Naive B cell (primary cell): ENCODE results near the gene SLC38A11. TPM values are rescaled to one million over a fixed set of nuclear protein-coding genes. Genes with fewer than 3 reads are reported as not detected.

Experiments
- ATAC-seq, 2 donors: fragments of 150-1000 bp; cut with Tn5 transposase; 2 replicates each; pipeline ENCODE4 v1.10.0; 2021; ENCODE audit warnings: low read depth in 2 of 2, mild to moderate bottlenecking in 2 of 2, moderate library complexity in 2 of 2
- DNase-seq: peaks from one replicate; pipeline ENCODE4 v3.0.0; 2022
- H3K27ac Mint-ChIP-seq, 6 donors: one replicate each; pipeline ENCODE4 v1.8.0; 2020 to 2022; ENCODE audit warnings: mild to moderate bottlenecking in 6 of 6, mixed read lengths in 6 of 6, moderate library complexity in 5 of 6, inconsistent platforms in 2 of 6
- H3K27me3 Mint-ChIP-seq, 3 donors: one replicate each; pipeline ENCODE4 v1.8.0; 2021 to 2022; ENCODE audit warnings: mixed read lengths in 3 of 3, mild to moderate bottlenecking in 1 of 3
- H3K36me3 Mint-ChIP-seq, 2 donors: one replicate each; pipeline ENCODE4 v1.8.0; 2020 to 2022; ENCODE audit warnings: mixed read lengths in 2 of 2, inconsistent platforms in 1 of 2, mild to moderate bottlenecking in 1 of 2
- H3K4me1 Mint-ChIP-seq, 3 donors: one replicate each; pipeline ENCODE4 v1.8.0; 2020 to 2022; ENCODE audit warnings: mixed read lengths in 3 of 3, inconsistent platforms in 1 of 3, mild to moderate bottlenecking in 1 of 3, moderate library complexity in 1 of 3
- H3K4me3 Mint-ChIP-seq, 8 donors: one replicate each; pipeline ENCODE4 v1.8.0; 2020 to 2022; ENCODE audit warnings: mild to moderate bottlenecking in 8 of 8, mixed read lengths in 8 of 8, moderate library complexity in 8 of 8, inconsistent platforms in 2 of 8
- H3K9me3 Mint-ChIP-seq, 7 donors: one replicate each; pipeline ENCODE4 v1.8.0; 2020 to 2022; ENCODE audit warnings: mixed read lengths in 7 of 7, mild to moderate bottlenecking in 5 of 7, inconsistent platforms in 2 of 7, moderate library complexity in 1 of 7
- polyA plus RNA-seq, 6 donors: library from polyadenylated mRNA; unstranded; fragments of 300-500 nt; fragmentation: Illumina TruSeq; gene quantifications; one replicate each; pipeline ENCODE4 v1.2.3, GENCODE V29; 2021; ENCODE audit warnings: low read depth in 6 of 6

The SLC38A11 gene
- polyA plus RNA-seq, 6 donors from 2014 or later = 1.1 to 16.3 (median 9.5) TPM

DNA sequence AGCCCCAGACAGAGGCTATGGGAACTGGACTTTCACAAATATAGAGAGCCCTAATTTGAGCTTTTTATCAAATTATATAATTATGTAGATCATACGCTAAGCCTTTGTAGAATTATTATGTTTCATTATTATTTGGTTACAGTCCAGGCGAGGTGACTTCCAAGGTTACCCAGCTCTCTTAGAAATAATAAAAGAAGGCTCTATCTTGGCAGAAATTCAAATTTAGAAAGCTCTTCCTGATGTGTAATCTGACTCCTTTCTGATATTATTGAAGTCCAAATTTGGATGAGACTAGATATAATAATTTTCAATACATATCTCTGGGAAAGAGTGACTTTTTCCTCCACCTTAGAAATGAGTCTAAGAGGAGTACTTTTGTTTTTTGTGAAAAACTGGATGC is 4.8 kb upstream of the SLC38A11 start:
- peak overlapping the region in 1 of 6 donors; percentile 42 for H3K27ac Mint-ChIP-seq
- H3K27me3 Mint-ChIP-seq = no peaks in the 10 kb centered on the region
- ATAC-seq = no peak
- H3K4me3 Mint-ChIP-seq = no peak overlapping the region
- no peak for DNase-seq
- H3K36me3 Mint-ChIP-seq = no peaks in the 10 kb centered on the region
- H3K9me3 Mint-ChIP-seq = peaks cover 0 to 2% (median 0%) of the 10 kb centered on the region in 7 donors
- peaks cover 20 to 31% (median 20%) of the 10 kb centered on the region in 3 donors for H3K4me1 Mint-ChIP-seq

DNA sequence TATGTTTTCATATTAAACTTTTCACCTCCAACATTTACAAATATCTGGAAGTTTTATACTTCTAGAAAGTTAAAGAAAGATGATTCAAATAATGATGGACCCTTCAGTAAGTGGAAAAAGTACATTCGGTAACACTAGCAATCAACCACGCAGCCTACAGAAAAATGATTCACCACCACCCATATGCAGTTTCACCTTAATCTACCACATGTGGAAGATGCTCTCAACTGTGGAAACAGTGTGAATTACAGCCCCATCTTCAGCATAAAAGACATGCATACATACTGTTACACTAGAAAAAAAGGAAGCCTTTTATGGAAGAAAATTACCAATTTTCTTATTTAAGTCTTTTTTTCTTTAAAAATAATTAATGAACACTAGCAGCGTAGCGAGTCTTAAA is 1.1 kb downstream of the SLC38A11 start:
- H3K27ac Mint-ChIP-seq = peak overlapping the region in 2 of 6 donors; percentile 42 to 58
- peak overlapping the region in 7 of 8 donors; percentile 32 to 91 (median 90) for H3K4me3 Mint-ChIP-seq
- peaks cover 11% of the 10 kb centered on the region in 2 donors for H3K36me3 Mint-ChIP-seq
- ATAC-seq (peak; percentile 46 to 58), DNase-seq (no peak)
- no peaks in the 10 kb centered on the region for H3K27me3 Mint-ChIP-seq
- H3K9me3 Mint-ChIP-seq = peaks cover 0 to 8% (median 3%) of the 10 kb centered on the region in 7 donors
- peaks cover 16 to 29% (median 21%) of the 10 kb centered on the region in 3 donors for H3K4me1 Mint-ChIP-seq

DNA sequence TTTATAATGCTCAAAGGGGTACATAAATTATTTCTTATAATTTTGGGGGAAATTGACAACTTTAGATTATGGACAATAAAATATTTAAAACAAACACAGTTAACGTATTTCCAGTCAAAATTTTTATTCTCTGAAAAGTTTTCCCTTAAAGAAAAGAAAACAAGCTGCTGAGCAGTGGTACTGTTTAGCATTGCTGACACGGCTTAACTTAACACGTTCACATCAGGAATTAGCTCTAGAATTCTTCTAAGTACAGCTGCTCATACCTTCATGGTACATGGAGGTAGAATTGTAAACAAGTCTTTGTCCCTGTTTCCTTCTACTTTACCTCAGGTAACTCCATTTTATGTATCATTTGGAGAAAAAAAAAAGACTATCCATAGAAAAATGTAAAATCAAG is 2.0 kb downstream of the SLC38A11 start:
- H3K36me3 Mint-ChIP-seq = peaks cover 11% of the 10 kb centered on the region in 2 donors
- H3K4me1 Mint-ChIP-seq = peaks cover 21 to 35% (median 28%) of the 10 kb centered on the region in 3 donors
- H3K4me3 Mint-ChIP-seq = peak overlapping the region in 6 of 8 donors; percentile 6 to 76 (median 35)
- ATAC-seq (no peak), DNase-seq (no peak)
- peak overlapping the region in 1 of 6 donors; percentile 4 for H3K27ac Mint-ChIP-seq
- H3K9me3 Mint-ChIP-seq = peaks cover 0 to 8% (median 3%) of the 10 kb centered on the region in 7 donors
- H3K27me3 Mint-ChIP-seq = no peaks in the 10 kb centered on the region

DNA sequence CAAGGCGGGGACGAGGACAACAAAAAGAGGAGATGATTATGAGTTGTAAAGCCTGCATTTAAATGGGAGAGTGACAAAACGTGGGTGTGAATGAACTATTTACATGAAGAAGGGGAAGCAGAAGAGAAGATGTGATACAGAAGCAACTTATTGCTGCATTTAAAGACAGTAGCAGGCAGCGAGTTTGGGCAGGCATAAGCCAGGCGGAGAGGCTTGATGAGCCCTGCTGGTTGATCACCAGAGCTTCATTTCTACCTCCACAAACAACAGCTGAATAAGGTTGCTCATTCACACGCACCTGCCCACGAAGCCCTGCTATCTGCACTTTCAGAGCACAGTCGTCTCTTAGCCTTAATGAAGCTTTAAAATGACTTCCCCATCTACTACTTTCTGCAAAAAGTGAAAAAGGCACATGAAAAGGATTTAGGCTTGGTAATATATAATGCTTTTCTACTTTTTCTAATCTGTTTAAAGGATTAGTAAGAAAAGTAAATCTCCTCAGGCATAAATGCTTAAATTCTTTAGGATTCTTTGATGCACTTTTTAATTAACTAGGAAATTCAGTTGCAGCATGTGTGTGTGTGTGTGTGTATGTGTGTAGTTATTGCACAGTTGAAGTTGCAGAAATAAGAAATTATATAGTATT is 3.1 kb downstream of the SLC38A11 start:
- H3K27me3 Mint-ChIP-seq = no peaks in the 10 kb centered on the region
- ATAC-seq (peak; percentile 44), DNase-seq (no peak)
- H3K27ac Mint-ChIP-seq = peak overlapping the region in 5 of 6 donors; percentile 0 to 97 (median 23)
- peaks cover 11% of the 10 kb centered on the region in 2 donors for H3K36me3 Mint-ChIP-seq
- H3K4me3 Mint-ChIP-seq = peak overlapping the region; percentile 17 to 87 (median 58)
- H3K9me3 Mint-ChIP-seq = peaks cover 0 to 8% (median 3%) of the 10 kb centered on the region in 7 donors
- peaks cover 27 to 43% (median 34%) of the 10 kb centered on the region in 3 donors for H3K4me1 Mint-ChIP-seq

DNA sequence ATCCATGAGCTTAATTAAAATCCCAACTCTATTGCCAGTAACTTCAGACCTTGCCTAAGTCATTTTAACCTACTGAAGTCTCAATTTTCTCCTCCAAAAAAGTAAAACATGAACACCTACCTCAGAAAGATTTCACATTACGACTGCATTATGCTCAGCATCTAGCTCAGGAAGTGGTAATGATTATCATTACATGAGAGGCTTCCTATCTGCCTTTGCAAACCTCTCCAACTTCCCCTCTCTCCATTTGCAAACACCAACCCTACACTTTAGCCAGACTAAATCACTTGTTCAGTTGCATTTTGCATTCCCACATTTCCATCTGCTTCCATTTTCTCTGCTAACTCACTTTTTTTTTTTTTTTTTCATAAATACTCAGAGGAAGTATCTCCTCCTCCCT is 6.8 kb downstream of the SLC38A11 start:
- ATAC-seq (peak; percentile 50 to 51), DNase-seq (no peak)
- H3K27ac Mint-ChIP-seq = peak overlapping the region in 5 of 6 donors; percentile 6 to 54 (median 40)
- H3K9me3 Mint-ChIP-seq = peaks cover 0 to 9% (median 4%) of the 10 kb centered on the region in 7 donors
- H3K4me3 Mint-ChIP-seq = peak overlapping the region in 4 of 8 donors; percentile 28 to 75 (median 58)
- H3K4me1 Mint-ChIP-seq = peaks cover 24 to 33% (median 28%) of the 10 kb centered on the region in 3 donors
- H3K27me3 Mint-ChIP-seq = no peaks in the 10 kb centered on the region
- H3K36me3 Mint-ChIP-seq = peaks cover 11% of the 10 kb centered on the region in 2 donors

DNA sequence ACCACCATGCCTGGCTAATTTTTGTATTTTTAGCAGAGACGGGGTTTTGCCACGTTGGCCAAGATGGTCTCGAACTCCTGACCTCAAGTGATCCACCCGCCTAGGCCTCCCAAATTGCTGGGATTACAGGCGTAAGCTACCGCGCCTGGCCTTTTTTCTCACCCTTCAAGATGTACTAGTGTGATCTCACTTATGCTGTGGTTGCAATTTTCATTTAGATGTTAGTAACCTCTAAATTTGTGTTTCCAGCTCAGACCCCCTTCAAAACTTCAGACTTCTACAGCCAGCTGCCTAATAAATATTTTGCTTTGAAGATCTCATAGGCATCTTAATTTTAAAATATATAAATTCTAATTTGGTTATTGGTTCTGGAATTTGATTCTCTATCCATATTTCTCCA is 8.0 kb downstream of the SLC38A11 start:
- Mint-ChIP-seq H3K9me3 (peaks cover 0 to 9% (median 4%) of the 10 kb centered on the region in 7 donors), H3K27ac (peak overlapping the region in 2 of 6 donors; percentile 27 to 67), H3K27me3 (no peaks in the 10 kb centered on the region), H3K4me1 (peaks cover 28 to 34% (median 29%) of the 10 kb centered on the region in 3 donors), H3K36me3 (peaks cover 11 to 12% of the 10 kb centered on the region in 2 donors), H3K4me3 (no peak overlapping the region)
- DNase-seq (no peak), ATAC-seq (no peak)

DNA sequence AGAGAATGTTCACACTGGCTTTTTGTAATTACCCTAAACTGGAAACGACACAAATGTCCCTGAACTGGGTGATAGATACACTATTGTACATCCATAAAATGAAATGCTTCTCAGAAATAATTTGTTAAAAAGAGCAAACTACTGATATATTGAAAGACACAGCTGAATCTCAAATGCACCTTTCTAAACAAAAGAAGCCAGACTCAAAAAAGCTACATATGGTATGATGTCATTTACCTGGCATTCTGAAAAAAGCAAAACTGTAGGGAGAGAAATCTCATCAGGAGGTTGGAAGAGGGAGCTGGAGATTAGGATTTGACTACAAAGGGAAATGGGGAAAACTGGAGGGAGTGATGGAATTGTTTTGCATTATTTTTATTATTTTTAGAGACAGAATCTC is 12.0 kb downstream of the SLC38A11 start:
- H3K27ac Mint-ChIP-seq = peak overlapping the region in 1 of 6 donors; percentile 55
- DNase-seq (no peak), ATAC-seq (no peak)
- H3K4me1 Mint-ChIP-seq = peaks cover 10 to 15% (median 14%) of the 10 kb centered on the region in 3 donors
- H3K27me3 Mint-ChIP-seq = no peaks in the 10 kb centered on the region
- H3K9me3 Mint-ChIP-seq = peaks cover 0 to 4% (median 0%) of the 10 kb centered on the region in 7 donors
- no peak overlapping the region for H3K4me3 Mint-ChIP-seq
- H3K36me3 Mint-ChIP-seq = peaks cover 0 to 5% of the 10 kb centered on the region in 2 donors

DNA sequence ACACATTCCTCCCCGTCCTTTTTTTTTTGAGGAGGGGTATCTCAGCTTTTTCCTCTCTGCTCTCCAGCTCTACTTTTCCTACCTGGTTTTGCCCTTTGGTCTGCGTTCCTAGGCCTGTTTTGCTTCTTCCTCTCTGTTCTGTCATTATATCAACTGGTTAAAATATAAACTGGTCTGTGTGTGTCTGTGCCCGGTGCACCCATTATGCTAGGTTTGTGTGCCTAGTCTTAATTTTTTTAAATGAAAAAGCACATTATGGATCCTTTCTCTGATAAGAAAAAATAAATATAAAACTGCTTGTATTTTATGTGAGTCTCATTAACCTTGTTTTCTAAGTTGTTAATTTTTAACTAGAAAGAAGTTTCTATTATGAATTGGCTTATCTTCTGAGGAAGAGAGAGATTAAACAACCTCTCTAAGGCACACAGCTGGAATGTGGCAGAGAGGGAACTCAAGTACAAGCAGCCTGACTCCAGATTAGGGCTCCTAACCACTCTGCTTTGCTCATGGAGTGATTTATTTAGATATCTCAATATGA is 17.4 kb downstream of the SLC38A11 start:
- ATAC-seq (no peak), DNase-seq (no peak)
- peak overlapping the region in 3 of 6 donors; percentile 17 to 64 (median 51) for H3K27ac Mint-ChIP-seq
- H3K4me1 Mint-ChIP-seq = peaks cover 27 to 43% (median 36%) of the 10 kb centered on the region in 3 donors
- H3K4me3 Mint-ChIP-seq = peak overlapping the region in 7 of 8 donors; percentile 1 to 77 (median 14)
- no peaks in the 10 kb centered on the region for H3K36me3 Mint-ChIP-seq
- H3K9me3 Mint-ChIP-seq = peaks cover 0 to under 1% (median 0%) of the 10 kb centered on the region in 7 donors
- no peaks in the 10 kb centered on the region for H3K27me3 Mint-ChIP-seq

DNA sequence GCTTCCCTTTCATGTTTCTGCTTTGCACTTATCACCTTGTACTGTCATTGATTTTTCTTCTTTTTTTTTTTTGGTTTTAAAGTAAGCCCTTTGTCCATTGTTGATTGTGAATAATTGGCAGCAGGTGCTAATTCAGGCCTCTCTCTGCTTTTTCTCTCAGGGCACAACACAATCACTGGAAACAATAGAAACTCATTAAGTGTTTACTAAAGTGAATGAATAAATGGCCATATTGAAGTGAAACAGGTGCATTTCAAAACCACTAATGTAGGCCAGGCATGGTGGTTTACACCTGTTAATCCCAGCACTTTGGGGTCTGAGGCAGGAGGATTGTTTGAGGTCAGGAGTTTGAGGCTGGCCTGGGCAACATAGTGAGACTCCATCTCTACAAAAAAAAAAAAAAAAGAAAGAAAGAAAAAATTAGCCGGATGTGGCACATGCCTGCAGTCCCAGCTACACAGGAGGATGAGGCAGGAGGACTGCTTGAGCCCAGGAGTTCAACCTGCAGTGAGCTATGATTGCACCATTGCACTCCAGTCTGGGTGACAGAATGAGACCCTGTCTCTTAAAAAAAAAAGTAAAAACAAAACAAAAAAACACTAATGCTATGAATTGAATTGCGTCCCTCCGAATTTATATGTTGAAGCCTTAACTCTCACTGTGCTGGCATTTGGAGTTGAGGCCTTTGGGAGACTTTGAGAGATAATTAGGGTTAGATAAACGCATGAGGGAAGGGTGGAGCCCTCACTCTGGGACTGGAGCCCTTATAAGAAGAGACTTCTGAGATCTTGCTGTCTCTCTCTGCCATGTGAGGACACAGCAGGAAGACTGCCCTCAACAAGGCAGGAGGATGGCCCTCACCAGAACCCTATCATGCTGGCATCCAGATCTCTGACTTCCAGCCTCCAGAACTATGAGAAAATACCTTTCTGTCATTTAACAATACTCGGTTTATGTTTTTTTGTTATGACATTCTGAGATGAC is 19.9 kb downstream of the SLC38A11 start:
- Mint-ChIP-seq H3K36me3 (peaks cover 6 to 18% of the 10 kb centered on the region in 2 donors), H3K9me3 (peaks cover 0 to 9% (median 5%) of the 10 kb centered on the region in 7 donors), H3K27me3 (no peaks in the 10 kb centered on the region), H3K4me3 (peak overlapping the region in 5 of 8 donors; percentile 8 to 63 (median 55)), H3K4me1 (peaks cover 39 to 56% (median 50%) of the 10 kb centered on the region in 3 donors), H3K27ac (peak overlapping the region; percentile 84 to 93 (median 88))
- ATAC-seq = no peak
- no peak for DNase-seq

DNA sequence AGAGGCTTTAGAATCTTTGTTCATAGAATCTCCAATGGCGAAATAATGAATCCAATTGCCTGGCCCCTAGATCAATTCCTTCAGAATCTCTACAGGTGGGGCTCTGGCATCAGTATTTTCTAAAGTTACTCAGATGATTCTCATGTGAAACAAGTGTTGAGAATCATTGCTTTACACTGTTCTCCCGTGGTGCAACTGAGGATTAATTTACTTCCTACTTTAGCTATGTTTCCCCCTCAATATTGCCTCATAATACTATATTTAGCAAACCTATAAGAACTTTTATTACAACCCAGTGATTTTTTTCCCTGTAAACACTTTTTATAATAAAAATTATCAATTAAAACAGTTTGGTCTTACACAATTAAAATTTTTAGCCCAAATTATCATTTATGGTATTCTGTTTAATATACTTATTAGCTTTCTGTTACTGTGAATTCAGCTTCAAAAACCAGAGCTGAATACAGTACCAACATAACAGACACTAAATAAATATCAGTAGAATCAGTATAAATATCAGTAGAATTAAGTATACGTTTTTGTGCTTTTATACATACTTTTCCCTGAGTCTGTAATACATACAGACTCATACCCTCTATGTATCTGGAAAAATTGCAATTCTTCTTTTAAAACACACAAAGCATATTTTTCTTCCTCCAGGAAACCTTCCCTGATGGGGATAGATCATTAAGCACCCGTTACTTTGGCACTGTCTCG is 20.8 kb downstream of the SLC38A11 start:
- peaks cover 0 to 17% (median 10%) of the 10 kb centered on the region in 7 donors for H3K9me3 Mint-ChIP-seq
- H3K36me3 Mint-ChIP-seq = peaks cover 9 to 26% of the 10 kb centered on the region in 2 donors
- peak overlapping the region in 5 of 6 donors; percentile 4 to 88 (median 84) for H3K27ac Mint-ChIP-seq
- no peaks in the 10 kb centered on the region for H3K27me3 Mint-ChIP-seq
- DNase-seq = no peak
- H3K4me1 Mint-ChIP-seq = peaks cover 42 to 63% (median 59%) of the 10 kb centered on the region in 3 donors
- ATAC-seq = peak; percentile 42 to 53
- peak overlapping the region in 3 of 8 donors; percentile 8 to 63 (median 20) for H3K4me3 Mint-ChIP-seq

DNA sequence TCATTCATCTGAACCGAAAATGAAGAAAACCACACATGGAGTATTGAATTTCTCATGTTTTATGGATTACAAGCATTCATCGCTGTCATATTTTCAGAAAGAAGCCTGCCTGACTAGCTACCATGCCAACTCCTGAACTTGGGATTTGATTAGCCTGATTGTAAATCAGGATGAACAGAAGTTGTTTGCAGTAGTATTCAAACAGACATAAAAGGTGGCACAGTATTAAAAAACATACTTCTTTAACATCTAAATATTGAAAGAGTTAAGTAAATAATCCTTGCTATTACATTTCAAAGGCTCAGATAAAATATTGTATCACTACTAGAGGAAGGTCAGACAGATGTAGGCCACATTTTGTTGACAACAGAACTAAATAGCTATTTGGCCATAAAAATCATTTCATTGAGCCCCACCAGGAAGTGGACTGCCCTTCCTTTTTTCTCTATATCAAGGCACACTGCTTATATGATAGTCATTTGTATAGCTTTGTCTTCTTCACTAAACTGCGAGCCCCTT is 21.6 kb downstream of the SLC38A11 start:
- Mint-ChIP-seq H3K9me3 (peaks cover 0 to 19% (median 11%) of the 10 kb centered on the region in 7 donors), H3K27me3 (no peaks in the 10 kb centered on the region), H3K27ac (peak overlapping the region; percentile 38 to 94 (median 86)), H3K4me3 (peak overlapping the region in 4 of 8 donors; percentile 10 to 55 (median 37)), H3K36me3 (peaks cover 16 to 29% of the 10 kb centered on the region in 2 donors), H3K4me1 (peaks cover 43 to 71% (median 67%) of the 10 kb centered on the region in 3 donors)
- ATAC-seq (peak in 1 of 2 donors; percentile 27), DNase-seq (no peak)

DNA sequence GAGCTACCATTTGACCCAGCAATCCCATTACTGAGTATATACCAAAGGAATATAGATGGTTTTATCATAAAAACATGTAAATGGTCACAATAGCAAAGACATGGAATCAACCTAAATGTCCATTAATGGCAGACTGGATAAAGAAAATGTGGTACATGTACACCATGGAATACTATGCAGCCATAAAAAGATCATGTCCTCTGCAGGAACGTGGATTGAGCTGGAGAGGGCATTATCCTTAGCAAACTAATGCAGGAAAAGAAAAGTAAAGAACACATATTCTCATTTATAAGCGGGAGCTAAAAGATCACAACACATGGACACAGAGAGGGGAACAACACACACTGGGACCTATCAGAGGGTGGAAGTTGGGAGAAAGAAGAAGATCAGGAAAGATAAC is 22.9 kb downstream of the SLC38A11 start:
- peak overlapping the region in 4 of 6 donors; percentile 31 to 94 (median 83) for H3K27ac Mint-ChIP-seq
- H3K4me1 Mint-ChIP-seq = peaks cover 38 to 64% (median 63%) of the 10 kb centered on the region in 3 donors
- ATAC-seq (no peak), DNase-seq (no peak)
- peak overlapping the region in 3 of 8 donors; percentile 11 to 67 (median 25) for H3K4me3 Mint-ChIP-seq
- peaks cover 0 to 19% (median 11%) of the 10 kb centered on the region in 7 donors for H3K9me3 Mint-ChIP-seq
- peaks cover 16 to 29% of the 10 kb centered on the region in 2 donors for H3K36me3 Mint-ChIP-seq
- H3K27me3 Mint-ChIP-seq = no peaks in the 10 kb centered on the region
